OCI-LY7 (cell line): ENCODE results near the gene CELF4. TPM values are rescaled to one million over a fixed set of nuclear protein-coding genes. Genes with fewer than 3 reads are reported as not detected.
A peak's percentile ranks its signal among the peaks of the same experiment; 100 is the strongest.

Experiments
- BruUV-seq: library from RNA; stranded (reverse); fragments of 400-500 nt; replicated peaks from 2 replicates; lab custom pipeline; 2021; lab: Mats Ljungman, UMichigan
- CTCF ChIA-PET: fragments of 300-600 bp; sonication (Branson Sonifier 250); formaldehyde crosslinking; loops from one replicate; lab custom pipeline; 2022; ENCODE audit warnings: antibody characterized with exemption; ENCODE audit not compliant: unreplicated experiment; lab: Charles Lee
- POLR2A ChIA-PET: fragments of 300-600 bp; sonication (Branson Sonifier 250); formaldehyde crosslinking; loops from one replicate; lab custom pipeline; 2022; ENCODE audit warnings: antibody characterized with exemption; lab: Charles Lee
- DNase-seq: peaks from one replicate; pipeline ENCODE4 v3.0.0-alpha.2; 2015; ENCODE audit warnings: low spot score
- H2AFZ ChIP-seq: fragments of 200-600 bp; sonication (generic), shearing (Covaris generic); 2 replicates; pipeline ENCODE4 v1.6.1; 2014; ENCODE audit warnings: mild to moderate bottlenecking, antibody characterized with exemption, low read length, moderate library complexity
- H3K27ac ChIP-seq: fragments of 200-600 bp; sonication (generic); 2 replicates; pipeline ENCODE4 v1.5.1; 2014; ENCODE audit warnings: mixed run types, low read depth, mild to moderate bottlenecking, moderate library complexity, low read length, inconsistent platforms; ENCODE audit not compliant: poor library complexity, severe bottlenecking
- H3K36me3 ChIP-seq: fragments of 200-600 bp; sonication (generic); 2 replicates; pipeline ENCODE4 v1.6.1; 2014; ENCODE audit warnings: mild to moderate bottlenecking, antibody characterized with exemption, low read length, moderate library complexity, mixed read lengths; ENCODE audit not compliant: insufficient read depth
- H3K4me1 ChIP-seq: fragments of 200-600 bp; sonication (generic); 2 replicates; pipeline ENCODE4 v1.5.1; 2014; ENCODE audit warnings: mild to moderate bottlenecking, low read length; ENCODE audit not compliant: insufficient read depth, poor library complexity, severe bottlenecking
- H3K4me2 ChIP-seq: fragments of 200-600 bp; sonication (generic); 2 replicates; pipeline ENCODE4 v1.6.1; 2014; ENCODE audit warnings: mild to moderate bottlenecking, low read length
- H3K4me3 ChIP-seq: fragments of 200-600 bp; sonication (generic); 2 replicates; pipeline ENCODE4 v1.5.1; 2014; ENCODE audit warnings: mild to moderate bottlenecking, low read depth, low read length; ENCODE audit not compliant: poor library complexity, severe bottlenecking
- H3K79me2 ChIP-seq: fragments of 200-600 bp; sonication (generic); 2 replicates; pipeline ENCODE4 v1.6.1; 2016; ENCODE audit warnings: low read depth, mild to moderate bottlenecking, low read length, moderate library complexity, mixed read lengths; ENCODE audit not compliant: insufficient read depth
- H3K9me2 ChIP-seq: fragments of 200-600 bp; sonication (generic); 2 replicates; pipeline ENCODE4 v1.6.1; 2016; ENCODE audit warnings: mild to moderate bottlenecking, low read length, mixed read lengths; ENCODE audit not compliant: insufficient read depth
- H3K9me3 ChIP-seq: fragments of 200-600 bp; sonication (generic); 2 replicates; pipeline ENCODE4 v1.6.1; 2014; ENCODE audit warnings: mild to moderate bottlenecking, mixed run types, low read length, mixed read lengths
- H4K20me1 ChIP-seq: fragments of 200-600 bp; sonication (generic); 2 replicates; pipeline ENCODE4 v1.6.1; 2014; ENCODE audit warnings: mild to moderate bottlenecking, antibody characterized with exemption, low read length, moderate library complexity, mixed read lengths; ENCODE audit not compliant: insufficient read depth
- EZH2phosphoT487 ChIP-seq: fragments of 200-600 bp; sonication (generic); IDR thresholded peaks from 2 replicates; pipeline ENCODE4 v1.6.1; 2018; ENCODE audit warnings: low read depth, borderline replicate concordance, mild to moderate bottlenecking, mixed run types, antibody characterized with exemption, low read length, moderate library complexity, mixed read lengths
- intact Hi-C: fragments of 100-400 bp; cut with micrococcal nuclease; formaldehyde crosslinking; loops from one replicate; pipeline ENCODE4 v1.10.0; 2022; ENCODE audit not compliant: unreplicated experiment
- total RNA-seq, 2 experiments: library from RNA; depleted of rRNA in 1 of 2; stranded (reverse); fragments of >200 nt in 1 of 2; shearing (Covaris generic) in 1 of 2; gene quantifications; 2 replicates each; pipeline ENCODE4 v1.2.3, GENCODE V29; 2014 to 2022
- TF ChIP-seq, protein P1 (sequence below): fragments of 200-600 bp; sonication (generic); conservative IDR thresholded peaks from 2 replicates; pipeline ENCODE4 v1.5.1; 2014; ENCODE audit warnings: mild to moderate bottlenecking, antibody characterized with exemption, low read length, moderate library complexity, mixed read lengths

The CELF4 gene
- total RNA-seq, 2 experiments from 2014 or later = not detected

DNA sequence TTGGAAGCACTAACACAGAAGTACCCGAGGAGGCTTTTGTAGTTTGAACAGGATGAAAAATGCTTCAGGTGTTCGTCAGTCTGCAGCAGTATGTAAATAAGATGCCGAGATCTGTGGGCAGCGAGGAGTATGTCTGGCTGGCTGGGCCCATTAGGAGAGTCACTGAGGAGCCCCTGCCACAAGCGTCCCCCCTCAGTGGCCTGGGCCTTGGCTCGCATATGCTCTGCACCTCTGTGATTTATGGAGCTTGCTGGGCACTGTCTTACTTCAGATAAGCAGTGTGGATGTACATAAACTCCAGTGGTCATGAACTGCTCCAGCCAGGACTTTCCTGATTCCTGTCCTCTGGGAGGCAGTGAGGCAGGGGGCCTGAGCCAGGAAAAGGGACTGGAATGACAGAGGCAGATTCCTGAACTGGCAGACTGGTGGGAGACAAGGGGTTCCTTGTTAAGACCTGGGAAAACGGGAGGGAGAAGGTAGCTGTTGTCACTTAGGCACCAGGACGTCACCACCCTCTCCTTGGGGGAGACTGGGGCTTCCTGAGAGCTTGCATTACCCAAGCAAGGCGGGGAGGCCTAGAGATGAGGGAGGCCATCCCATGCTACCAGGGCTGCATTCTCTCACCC is 46.0 kb downstream of the CELF4 start:
- no peak for DNase-seq
- Histone ChIP-seq H3K36me3 (no peaks in the 10 kb centered on the region), H4K20me1 (no peaks in the 10 kb centered on the region), H3K9me3 (no peaks in the 10 kb centered on the region), H3K9me2 (no peaks in the 10 kb centered on the region), H3K4me3 (no peak overlapping the region), H3K4me1 (peaks cover 7% of the 10 kb centered on the region), H3K27ac (no peak overlapping the region), H2AFZ (no peak overlapping the region), H3K4me2 (peak overlapping the region; percentile 12; the same call in 1 of the 2 replicates), H3K79me2 (no peaks in the 10 kb centered on the region)
- ChIA-PET POLR2A (interaction anchor here (2.2 kb wide), 1 partner anchor 8 kb away, joined by 7 read pairs; no protein-coding TSS in a partner anchor), CTCF (no interaction called here)
- no TSS peak for BruUV-seq
- intact Hi-C loops = no loop called here
- TF ChIP-seq, protein P1, sequence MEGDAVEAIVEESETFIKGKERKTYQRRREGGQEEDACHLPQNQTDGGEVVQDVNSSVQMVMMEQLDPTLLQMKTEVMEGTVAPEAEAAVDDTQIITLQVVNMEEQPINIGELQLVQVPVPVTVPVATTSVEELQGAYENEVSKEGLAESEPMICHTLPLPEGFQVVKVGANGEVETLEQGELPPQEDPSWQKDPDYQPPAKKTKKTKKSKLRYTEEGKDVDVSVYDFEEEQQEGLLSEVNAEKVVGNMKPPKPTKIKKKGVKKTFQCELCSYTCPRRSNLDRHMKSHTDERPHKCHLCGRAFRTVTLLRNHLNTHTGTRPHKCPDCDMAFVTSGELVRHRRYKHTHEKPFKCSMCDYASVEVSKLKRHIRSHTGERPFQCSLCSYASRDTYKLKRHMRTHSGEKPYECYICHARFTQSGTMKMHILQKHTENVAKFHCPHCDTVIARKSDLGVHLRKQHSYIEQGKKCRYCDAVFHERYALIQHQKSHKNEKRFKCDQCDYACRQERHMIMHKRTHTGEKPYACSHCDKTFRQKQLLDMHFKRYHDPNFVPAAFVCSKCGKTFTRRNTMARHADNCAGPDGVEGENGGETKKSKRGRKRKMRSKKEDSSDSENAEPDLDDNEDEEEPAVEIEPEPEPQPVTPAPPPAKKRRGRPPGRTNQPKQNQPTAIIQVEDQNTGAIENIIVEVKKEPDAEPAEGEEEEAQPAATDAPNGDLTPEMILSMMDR = no peak
- TF ChIP-seq EZH2phosphoT487 = no peak

DNA sequence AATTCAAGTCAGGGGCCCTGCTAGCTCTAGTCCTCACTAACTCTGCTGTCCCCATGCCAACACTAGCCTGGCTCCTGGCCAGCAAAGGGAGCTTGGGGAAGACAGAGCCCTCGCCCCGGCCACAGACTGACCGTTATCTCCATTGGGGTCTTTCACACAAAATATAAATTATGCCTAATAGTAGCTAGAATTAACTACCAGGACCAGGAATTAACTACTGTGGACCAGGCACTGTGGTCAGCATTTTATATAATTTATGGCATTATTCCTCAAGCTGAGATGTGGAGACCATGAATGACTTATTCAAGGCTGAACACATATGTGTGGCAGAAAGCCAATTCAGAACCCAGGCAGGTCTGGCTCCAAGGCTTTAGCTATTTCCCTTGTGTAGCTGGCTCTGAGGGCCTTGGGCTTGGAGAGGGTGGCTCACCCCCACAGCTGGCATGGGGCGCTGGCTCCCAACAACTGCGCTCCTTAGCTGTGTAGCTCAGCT is 49.2 kb downstream of the CELF4 start:
- no TSS peak for BruUV-seq
- intact Hi-C loops = no loop called here
- no peaks in the 10 kb centered on the region for H4K20me1 ChIP-seq
- no peak overlapping the region for H2AFZ ChIP-seq
- H3K27ac ChIP-seq = no peak overlapping the region
- H3K79me2 ChIP-seq = no peaks in the 10 kb centered on the region
- no peaks in the 10 kb centered on the region for H3K9me2 ChIP-seq
- H3K4me1 ChIP-seq = peaks cover 7% of the 10 kb centered on the region
- ChIA-PET CTCF (no interaction called here), POLR2A (no interaction called here)
- TF ChIP-seq EZH2phosphoT487 = no peak
- TF ChIP-seq, protein P1 = no peak
- H3K36me3 ChIP-seq = no peaks in the 10 kb centered on the region
- no peak overlapping the region for H3K4me2 ChIP-seq
- no peak overlapping the region for H3K4me3 ChIP-seq
- no peak for DNase-seq
- H3K9me3 ChIP-seq = no peaks in the 10 kb centered on the region

DNA sequence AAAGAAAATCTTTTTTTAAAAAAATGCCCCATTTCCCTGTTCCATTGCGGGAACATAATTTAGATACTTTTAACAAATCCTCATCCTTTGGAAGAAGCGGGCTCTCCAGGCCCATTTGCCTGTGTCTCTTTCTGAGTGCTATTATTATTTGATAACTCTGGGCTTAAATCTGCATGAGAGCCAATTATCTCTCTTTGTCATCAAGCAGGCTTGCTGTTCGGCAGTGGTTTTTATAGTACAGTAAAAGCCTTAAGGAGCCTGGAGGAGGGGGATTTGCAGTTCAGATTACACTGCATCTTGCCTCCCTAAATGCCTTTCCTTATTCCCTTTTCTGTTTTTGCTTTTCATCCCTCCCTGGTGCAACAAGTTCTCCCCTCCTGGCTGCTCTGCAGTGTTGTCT is 50.6 kb downstream of the CELF4 start:
- no peaks in the 10 kb centered on the region for H3K9me2 ChIP-seq
- no peaks in the 10 kb centered on the region for H3K79me2 ChIP-seq
- H2AFZ ChIP-seq = no peak overlapping the region
- H3K4me1 ChIP-seq = peaks cover 7% of the 10 kb centered on the region
- intact Hi-C loops = no loop called here
- DNase-seq = no peak
- no peak overlapping the region for H3K4me3 ChIP-seq
- no peak overlapping the region for H3K4me2 ChIP-seq
- ChIA-PET CTCF (no interaction called here), POLR2A (interaction anchor here (0.5 kb wide), 1 partner anchor 575 kb away, joined by 3 read pairs; no protein-coding TSS in a partner anchor)
- H3K36me3 ChIP-seq = no peaks in the 10 kb centered on the region
- no peaks in the 10 kb centered on the region for H3K9me3 ChIP-seq
- H4K20me1 ChIP-seq = no peaks in the 10 kb centered on the region
- TF ChIP-seq, protein P1 = no peak
- no peak for TF ChIP-seq EZH2phosphoT487
- no TSS peak for BruUV-seq
- no peak overlapping the region for H3K27ac ChIP-seq
